Nephron progenitor cell (in vitro differentiated cells): ENCODE results near the gene NET1.

Experiments
- DNase-seq: peaks from one replicate; pipeline ENCODE4 v3.0.0; 2021
- H3K27ac Mint-ChIP-seq: 2 replicates; pipeline ENCODE4 v1.8.0; 2021; ENCODE audit warnings: mild to moderate bottlenecking, moderate library complexity, mixed read lengths
- H3K27me3 Mint-ChIP-seq: 2 replicates; pipeline ENCODE4 v1.8.0; 2021; ENCODE audit warnings: mild to moderate bottlenecking, low read depth, mixed read lengths; ENCODE audit not compliant: poor library complexity
- H3K36me3 Mint-ChIP-seq: 2 replicates; pipeline ENCODE4 v1.8.0; 2021; ENCODE audit warnings: low read depth, mixed read lengths
- H3K4me1 Mint-ChIP-seq: 2 replicates; pipeline ENCODE4 v1.8.0; 2021; ENCODE audit warnings: mixed read lengths
- H3K4me3 Mint-ChIP-seq: 2 replicates; pipeline ENCODE4 v1.8.0; 2021; ENCODE audit warnings: mild to moderate bottlenecking, moderate library complexity, mixed read lengths
- H3K9me3 Mint-ChIP-seq: 2 replicates; pipeline ENCODE4 v1.8.0; 2021; ENCODE audit warnings: mild to moderate bottlenecking, moderate library complexity, mixed read lengths
- TF ChIP-seq, protein P1 (sequence below): fragments of 200-600 bp; sonication (generic); IDR thresholded peaks from 2 replicates; pipeline ENCODE4 v1.5.0; 2021; ENCODE audit warnings: antibody characterized with exemption

The NET1 gene

DNA sequence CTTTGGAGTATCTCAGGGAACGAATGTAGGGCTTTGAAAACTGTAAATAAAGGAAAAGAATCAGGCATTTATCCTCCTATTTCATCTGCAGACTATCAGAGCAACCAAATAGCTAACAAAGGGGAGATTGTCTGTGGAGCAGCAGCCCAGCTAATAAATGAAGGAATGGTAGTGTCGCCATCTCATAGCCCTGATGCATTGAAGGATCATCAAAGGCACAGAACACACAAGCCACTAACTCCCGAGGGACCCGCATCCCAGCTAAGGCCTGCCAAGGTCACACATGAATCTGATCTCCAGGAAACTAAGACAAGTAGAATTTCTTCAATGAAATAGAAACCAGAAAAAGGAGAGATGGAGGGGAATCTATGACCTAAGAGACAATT is 48.8 kb downstream of the NET1 start:
- H3K27ac Mint-ChIP-seq: peak overlapping the region; percentile 72
- peaks cover 26% of the 10 kb centered on the region for H3K9me3 Mint-ChIP-seq
- peak; percentile 25 for DNase-seq
- H3K36me3 Mint-ChIP-seq: peaks cover 60% of the 10 kb centered on the region
- TF ChIP-seq, protein P1, sequence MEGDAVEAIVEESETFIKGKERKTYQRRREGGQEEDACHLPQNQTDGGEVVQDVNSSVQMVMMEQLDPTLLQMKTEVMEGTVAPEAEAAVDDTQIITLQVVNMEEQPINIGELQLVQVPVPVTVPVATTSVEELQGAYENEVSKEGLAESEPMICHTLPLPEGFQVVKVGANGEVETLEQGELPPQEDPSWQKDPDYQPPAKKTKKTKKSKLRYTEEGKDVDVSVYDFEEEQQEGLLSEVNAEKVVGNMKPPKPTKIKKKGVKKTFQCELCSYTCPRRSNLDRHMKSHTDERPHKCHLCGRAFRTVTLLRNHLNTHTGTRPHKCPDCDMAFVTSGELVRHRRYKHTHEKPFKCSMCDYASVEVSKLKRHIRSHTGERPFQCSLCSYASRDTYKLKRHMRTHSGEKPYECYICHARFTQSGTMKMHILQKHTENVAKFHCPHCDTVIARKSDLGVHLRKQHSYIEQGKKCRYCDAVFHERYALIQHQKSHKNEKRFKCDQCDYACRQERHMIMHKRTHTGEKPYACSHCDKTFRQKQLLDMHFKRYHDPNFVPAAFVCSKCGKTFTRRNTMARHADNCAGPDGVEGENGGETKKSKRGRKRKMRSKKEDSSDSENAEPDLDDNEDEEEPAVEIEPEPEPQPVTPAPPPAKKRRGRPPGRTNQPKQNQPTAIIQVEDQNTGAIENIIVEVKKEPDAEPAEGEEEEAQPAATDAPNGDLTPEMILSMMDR: no peak
- peaks cover 28% of the 10 kb centered on the region for H3K4me1 Mint-ChIP-seq
- peaks cover 4% of the 10 kb centered on the region for H3K27me3 Mint-ChIP-seq
- no peak overlapping the region for H3K4me3 Mint-ChIP-seq

- Mint-ChIP-seq H3K27ac (peak overlapping the region; percentile 7), H3K36me3 (peaks cover 52% of the 10 kb centered on the region), H3K4me1 (peaks cover 38% of the 10 kb centered on the region), H3K4me3 (no peak overlapping the region), H3K27me3 (peaks cover 6% of the 10 kb centered on the region), H3K9me3 (peaks cover 26% of the 10 kb centered on the region)
- TF ChIP-seq, protein P1: no peak
- no peak for DNase-seq
Observed at GRCh38 chr10:5461914-5462840, 49.8 kb downstream of the NET1 start.

DNA sequence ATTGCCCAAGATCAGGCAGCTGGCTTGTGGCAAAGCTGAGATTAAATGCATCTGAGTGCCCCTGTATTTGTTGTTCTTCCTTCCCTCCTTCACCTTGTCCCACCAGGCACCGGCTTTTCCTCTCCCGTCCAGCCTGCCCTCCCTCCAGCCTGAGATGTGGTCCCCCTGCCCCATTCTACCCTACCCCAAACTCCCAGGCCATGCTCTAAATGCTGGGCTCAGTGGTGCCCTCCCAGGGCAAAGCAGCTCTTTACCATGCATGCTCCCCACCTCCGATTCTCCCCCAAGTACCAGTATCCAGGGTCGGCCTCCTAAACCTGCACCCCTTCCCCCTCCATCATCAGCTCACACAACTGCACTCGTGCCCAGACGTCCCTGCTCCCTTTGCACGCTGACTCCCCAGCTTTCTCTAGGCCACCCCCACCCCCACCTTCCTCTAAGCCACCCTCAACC is 50.5 kb downstream of the NET1 start:
- TF ChIP-seq, protein P1: no peak
- peaks cover 8% of the 10 kb centered on the region for H3K27me3 Mint-ChIP-seq
- no peak overlapping the region for H3K4me3 Mint-ChIP-seq
- H3K4me1 Mint-ChIP-seq: peaks cover 44% of the 10 kb centered on the region
- peaks cover 49% of the 10 kb centered on the region for H3K36me3 Mint-ChIP-seq
- H3K27ac Mint-ChIP-seq: no peak overlapping the region
- peaks cover 29% of the 10 kb centered on the region for H3K9me3 Mint-ChIP-seq
- DNase-seq: no peak

- Mint-ChIP-seq H3K27me3 (peaks cover 8% of the 10 kb centered on the region), H3K36me3 (peaks cover 35% of the 10 kb centered on the region), H3K9me3 (peaks cover 36% of the 10 kb centered on the region), H3K4me3 (no peak overlapping the region), H3K27ac (no peak overlapping the region), H3K4me1 (peaks cover 47% of the 10 kb centered on the region)
- DNase-seq: no peak
- TF ChIP-seq, protein P1: no peak
Observed at GRCh38 chr10:5464546-5464945, 52.2 kb downstream of the NET1 start.

DNA sequence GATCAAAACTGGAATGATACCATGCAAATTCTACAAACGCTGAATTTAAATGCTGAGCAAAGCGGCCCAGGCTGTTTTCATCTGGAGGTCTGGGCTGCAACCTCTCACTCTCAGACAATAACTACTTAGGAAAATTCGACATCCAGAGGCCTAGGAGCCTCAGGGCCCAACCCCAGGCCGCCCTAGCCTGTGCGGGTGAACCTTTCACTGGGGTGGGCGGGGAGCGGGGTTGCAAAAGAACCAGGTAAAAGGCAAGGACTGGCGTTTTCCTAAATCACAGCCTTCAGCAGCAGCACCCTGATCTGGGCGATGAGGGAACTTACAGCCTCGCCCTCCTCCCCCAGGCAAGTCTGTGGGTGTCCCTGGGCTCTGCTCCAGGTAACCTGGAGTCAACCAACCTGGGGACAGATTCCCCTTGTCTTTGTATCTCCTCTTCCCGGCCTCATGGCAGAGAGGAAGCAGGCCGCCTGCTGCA is 53.7 kb downstream of the NET1 start:
- H3K4me1 Mint-ChIP-seq: peaks cover 42% of the 10 kb centered on the region
- DNase-seq: no peak
- no peak overlapping the region for H3K4me3 Mint-ChIP-seq
- TF ChIP-seq, protein P1: no peak
- peaks cover 24% of the 10 kb centered on the region for H3K36me3 Mint-ChIP-seq
- peaks cover 8% of the 10 kb centered on the region for H3K27me3 Mint-ChIP-seq
- peak overlapping the region; percentile 65 for H3K27ac Mint-ChIP-seq
- H3K9me3 Mint-ChIP-seq: peaks cover 39% of the 10 kb centered on the region
